ENCODE results near the gene TCEANC2.

DNA sequence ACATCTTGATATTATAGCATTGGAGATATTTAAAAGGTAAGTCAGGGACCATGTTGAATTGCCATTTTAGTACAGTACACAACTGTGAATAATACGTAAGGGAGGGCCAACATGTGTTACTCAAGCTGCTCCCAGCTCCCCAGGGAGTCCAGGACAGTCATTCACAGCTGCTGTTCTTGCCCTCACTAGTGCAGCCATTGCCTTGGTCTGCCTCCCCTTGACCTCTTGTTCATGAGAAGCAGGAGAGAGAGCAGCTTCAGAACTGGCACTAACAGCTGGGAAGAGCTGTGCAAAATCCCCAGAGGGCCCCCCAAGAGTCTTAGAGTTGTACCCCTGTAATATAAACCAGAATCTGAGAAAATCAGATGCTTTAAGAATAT lies 16.4 kb downstream of the TCEANC2 start:
- TF ChIP-seq YY1 (IDR thresholded peaks at IDR 0.05; ENCODE audit: insufficient read depth, insufficient read length) (no peak), ZNF274 (IDR thresholded peaks at IDR 0.05; ENCODE audit: low read depth, low read length) (no peak), SUZ12 (IDR thresholded peaks at IDR 0.05; ENCODE audit: extremely low read depth, insufficient read depth, insufficient read length) (no peak)

Data from NT2/D1 (cell line).